ENCODE results near the gene BCL2L1. TPM values are rescaled to one million over a fixed set of nuclear protein-coding genes. Genes with fewer than 3 reads are reported as not detected.

BCL2L1 gene
- total and polyA plus RNA-seq, 4 experiments from 2014 or later, result 20.3 to 26.1 (median 21.8) TPM

DNA sequence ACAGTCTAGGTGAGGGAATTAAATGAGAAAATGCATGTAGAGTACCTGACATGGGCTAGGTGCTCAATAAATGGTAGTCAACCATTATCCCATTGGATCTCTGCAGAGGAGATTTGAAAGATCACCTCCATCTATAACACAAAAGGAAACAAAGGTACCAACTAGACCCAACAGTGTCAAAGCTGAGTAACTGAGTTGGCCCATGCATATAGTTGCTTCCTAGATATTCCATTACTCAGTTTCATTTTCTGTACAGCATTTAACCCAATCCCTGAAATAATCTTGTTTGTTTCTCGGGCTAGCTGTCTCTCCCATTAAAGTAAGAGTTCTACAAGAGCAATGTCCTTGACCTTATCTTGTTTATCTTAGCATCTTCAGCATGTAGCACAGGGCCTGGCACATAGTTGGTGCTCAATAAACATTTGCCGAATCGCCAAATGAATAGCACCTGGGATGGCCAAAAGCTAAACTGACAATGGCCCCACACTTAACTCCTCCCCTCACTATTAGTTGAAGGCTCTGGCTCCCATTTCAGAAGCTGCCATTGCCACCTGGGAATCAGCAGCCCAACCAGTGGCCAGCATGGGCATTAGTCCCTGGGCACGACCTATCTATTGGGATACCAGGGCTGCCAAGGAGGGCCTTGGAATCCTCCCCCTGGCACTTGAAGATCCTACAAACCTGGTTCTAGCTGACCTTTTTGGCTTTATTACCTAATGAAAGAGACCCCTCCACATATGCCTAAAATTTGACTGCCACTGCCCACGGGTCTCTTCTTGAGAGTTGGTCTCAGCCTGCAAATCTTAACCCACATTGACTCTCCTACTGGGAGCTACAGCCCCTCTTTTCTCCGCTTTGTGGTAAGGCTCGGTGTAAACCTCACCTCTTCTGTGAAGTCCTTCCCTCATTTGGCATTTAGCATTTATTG, 22.6 kb downstream of the BCL2L1 start:
- H3K36me3 ChIP-seq (ENCODE audit: insufficient read depth, low read length), result no peaks in the 10 kb centered on the region
- no peaks in the 10 kb centered on the region for H3K9me3 ChIP-seq (ENCODE audit: control insufficient read depth in 1 of 2, low read length in 2 of 2)
- H3K4me3 ChIP-seq (ENCODE audit: low read length in 2 of 2), result no peak overlapping the region
- DNase-seq, result no peak
- Mint-ChIP-seq H3K27me3 (no peaks in the 10 kb centered on the region), H3K4me3 (peak overlapping the region in 1 of 8 donors; percentile 63), H3K27ac (peak overlapping the region; percentile 42 to 81 (median 76)), H3K4me1 (peaks cover 41 to 65% (median 47%) of the 10 kb centered on the region in 4 donors), H3K9me3 (no peaks in the 10 kb centered on the region), H3K36me3 (peaks cover 32 to 34% of the 10 kb centered on the region in 2 donors)
- intact Hi-C loops (cut with micrococcal nuclease), result no loop called here
- ChIA-PET POLR2A (ENCODE audit: partially characterized antibody) (interaction anchor here (0.7 to 2.3 kb wide), 5 partner anchors 11 to 127 kb away, joined by 3 to 10 read pairs (median 6); partner anchors contain the start of gene BCL2L1), CTCF (ENCODE audit: partially characterized antibody) (interaction anchor here (0.9 to 3.6 kb wide), 6 partner anchors 22 to 87 kb away, joined by 3 to 23 read pairs (median 4); partner anchors contain the start of gene BCL2L1)
- H3K27me3 ChIP-seq (ENCODE audit: insufficient read depth, low read length), result no peaks in the 10 kb centered on the region
- peaks cover 48% of the 10 kb centered on the region for H3K4me1 ChIP-seq (ENCODE audit: insufficient read depth, low read length)
- H3K27ac ChIP-seq (ENCODE audit: low read depth, low read length), result peak overlapping the region; percentile 8

DNA sequence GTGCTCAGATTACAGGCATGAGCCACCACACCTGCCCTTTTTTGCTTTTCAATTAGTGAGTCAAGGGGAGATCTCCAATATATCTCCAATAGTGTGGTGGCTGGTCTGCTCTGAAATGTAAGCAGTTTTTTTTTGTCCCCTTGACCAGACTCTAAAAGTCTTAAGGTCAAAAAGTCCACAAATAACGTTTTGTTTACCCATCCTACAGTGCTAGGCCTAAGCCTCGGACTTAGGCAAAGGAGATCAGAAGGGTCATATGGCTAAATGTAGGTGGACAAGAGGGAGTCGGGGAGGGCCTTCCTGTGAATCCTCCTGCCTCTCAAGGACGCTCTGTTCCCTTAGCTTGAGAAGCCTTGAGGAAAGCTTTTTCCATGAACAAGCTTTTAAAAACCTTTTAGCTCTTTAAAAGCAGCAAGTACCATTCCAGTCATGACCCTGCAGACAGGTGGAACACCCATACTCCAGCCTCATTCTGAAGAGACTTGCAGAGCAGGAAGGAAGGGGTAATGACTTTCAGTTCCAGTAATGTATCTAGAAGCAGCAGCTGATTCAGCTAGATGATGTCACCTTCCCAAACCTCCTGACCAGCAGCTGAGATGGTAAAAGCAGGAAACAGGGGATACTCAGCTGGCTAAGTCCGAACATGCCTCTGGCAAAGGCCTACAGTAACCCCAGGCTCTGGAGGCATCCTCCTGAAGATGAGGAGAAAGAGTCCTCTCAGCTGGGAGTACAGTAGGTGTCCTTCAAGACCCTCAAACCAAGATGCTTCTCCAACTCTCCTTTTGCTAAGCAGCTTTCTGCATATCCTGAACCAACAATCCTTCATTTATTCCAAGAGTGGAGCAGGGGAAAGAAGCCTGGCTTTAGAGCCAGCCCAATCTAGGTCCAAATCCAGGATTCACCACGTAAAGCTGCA, 23.6 kb downstream of the BCL2L1 start:
- no peaks in the 10 kb centered on the region for H3K27me3 ChIP-seq (ENCODE audit: insufficient read depth, low read length)
- H3K36me3 ChIP-seq (ENCODE audit: insufficient read depth, low read length), result no peaks in the 10 kb centered on the region
- H3K36me3 Mint-ChIP-seq, result peaks cover 23 to 29% of the 10 kb centered on the region in 2 donors

DNA sequence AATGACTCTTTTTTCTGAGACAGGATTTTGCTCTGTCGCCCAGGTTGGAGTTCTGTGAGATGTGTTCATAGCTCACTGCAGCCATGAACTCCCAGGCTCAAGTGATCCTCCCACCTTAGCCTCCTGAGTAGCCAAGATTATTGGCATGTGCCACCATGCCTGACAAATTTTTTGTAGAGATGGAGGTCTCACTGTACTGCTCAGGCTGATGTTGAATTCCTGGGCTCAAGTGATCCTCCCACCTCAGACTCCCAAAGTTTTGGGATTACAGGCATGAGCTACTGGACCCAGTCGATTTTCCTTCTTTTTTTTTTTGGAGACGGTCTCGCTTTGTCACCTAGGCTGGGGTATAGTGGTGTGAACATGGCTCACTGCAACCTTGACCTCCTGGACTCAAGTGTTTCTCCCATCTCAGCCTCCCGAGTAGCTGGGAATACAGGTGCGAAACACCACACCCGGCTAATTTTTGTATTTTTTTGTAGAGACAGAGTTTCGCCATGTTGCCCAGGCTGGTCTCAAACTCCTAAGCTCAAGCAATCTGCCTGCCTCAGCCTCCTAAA, 24.3 kb downstream of the BCL2L1 start:
- no peaks in the 10 kb centered on the region for H3K9me3 ChIP-seq (ENCODE audit: control insufficient read depth in 1 of 2, low read length in 2 of 2)
- H3K36me3 ChIP-seq (ENCODE audit: insufficient read depth, low read length), result peaks cover 3% of the 10 kb centered on the region
- ChIA-PET POLR2A (ENCODE audit: partially characterized antibody) (interaction anchor here (1.1 to 2.3 kb wide), 4 partner anchors 13 to 25 kb away, joined by 5 to 10 read pairs (median 6); partner anchors contain the start of gene BCL2L1), CTCF (ENCODE audit: partially characterized antibody) (interaction anchor here (1.1 to 3.6 kb wide), 4 partner anchors 22 to 37 kb away, joined by 3 to 23 read pairs (median 8); no protein-coding TSS in a partner anchor)
- intact Hi-C loops (cut with micrococcal nuclease), result no loop called here
- H3K4me3 ChIP-seq (ENCODE audit: low read length in 2 of 2), result no peak overlapping the region
- Mint-ChIP-seq H3K9me3 (no peaks in the 10 kb centered on the region), H3K27ac (peak overlapping the region in 5 of 7 donors; percentile 40 to 84 (median 76)), H3K4me3 (no peak overlapping the region), H3K36me3 (peaks cover 23 to 32% of the 10 kb centered on the region in 2 donors), H3K4me1 (peaks cover 44 to 75% (median 55%) of the 10 kb centered on the region in 4 donors), H3K27me3 (no peaks in the 10 kb centered on the region)
- no peak overlapping the region for H3K27ac ChIP-seq (ENCODE audit: low read depth, low read length)
- no peak for DNase-seq
- H3K4me1 ChIP-seq (ENCODE audit: insufficient read depth, low read length), result peaks cover 64% of the 10 kb centered on the region
- H3K27me3 ChIP-seq (ENCODE audit: insufficient read depth, low read length), result no peaks in the 10 kb centered on the region

More for the DNA sequence above, 23.6 kb downstream of the BCL2L1 start:
- no peaks in the 10 kb centered on the region for H3K9me3 ChIP-seq (ENCODE audit: control insufficient read depth in 1 of 2, low read length in 2 of 2)
- Mint-ChIP-seq H3K27me3 (no peaks in the 10 kb centered on the region), H3K4me3 (peak overlapping the region in 4 of 8 donors; percentile 11 to 71 (median 38)), H3K9me3 (no peaks in the 10 kb centered on the region), H3K4me1 (peaks cover 42 to 68% (median 53%) of the 10 kb centered on the region in 4 donors), H3K27ac (peak overlapping the region; percentile 66 to 84 (median 81))
- H3K4me1 ChIP-seq (ENCODE audit: insufficient read depth, low read length), result peaks cover 58% of the 10 kb centered on the region
- no peak for DNase-seq
- H3K27ac ChIP-seq (ENCODE audit: low read depth, low read length), result peak overlapping the region; percentile 6
- no peak overlapping the region for H3K4me3 ChIP-seq (ENCODE audit: low read length in 2 of 2)
- intact Hi-C loops (cut with micrococcal nuclease), result no loop called here
- ChIA-PET POLR2A (ENCODE audit: partially characterized antibody) (interaction anchor here (1.1 to 2.3 kb wide), 4 partner anchors 12 to 25 kb away, joined by 5 to 10 read pairs (median 6); partner anchors contain the start of gene BCL2L1), CTCF (ENCODE audit: partially characterized antibody) (interaction anchor here (0.9 to 3.6 kb wide), 6 partner anchors 23 to 86 kb away, joined by 3 to 23 read pairs (median 4); partner anchors contain the start of gene BCL2L1)

DNA sequence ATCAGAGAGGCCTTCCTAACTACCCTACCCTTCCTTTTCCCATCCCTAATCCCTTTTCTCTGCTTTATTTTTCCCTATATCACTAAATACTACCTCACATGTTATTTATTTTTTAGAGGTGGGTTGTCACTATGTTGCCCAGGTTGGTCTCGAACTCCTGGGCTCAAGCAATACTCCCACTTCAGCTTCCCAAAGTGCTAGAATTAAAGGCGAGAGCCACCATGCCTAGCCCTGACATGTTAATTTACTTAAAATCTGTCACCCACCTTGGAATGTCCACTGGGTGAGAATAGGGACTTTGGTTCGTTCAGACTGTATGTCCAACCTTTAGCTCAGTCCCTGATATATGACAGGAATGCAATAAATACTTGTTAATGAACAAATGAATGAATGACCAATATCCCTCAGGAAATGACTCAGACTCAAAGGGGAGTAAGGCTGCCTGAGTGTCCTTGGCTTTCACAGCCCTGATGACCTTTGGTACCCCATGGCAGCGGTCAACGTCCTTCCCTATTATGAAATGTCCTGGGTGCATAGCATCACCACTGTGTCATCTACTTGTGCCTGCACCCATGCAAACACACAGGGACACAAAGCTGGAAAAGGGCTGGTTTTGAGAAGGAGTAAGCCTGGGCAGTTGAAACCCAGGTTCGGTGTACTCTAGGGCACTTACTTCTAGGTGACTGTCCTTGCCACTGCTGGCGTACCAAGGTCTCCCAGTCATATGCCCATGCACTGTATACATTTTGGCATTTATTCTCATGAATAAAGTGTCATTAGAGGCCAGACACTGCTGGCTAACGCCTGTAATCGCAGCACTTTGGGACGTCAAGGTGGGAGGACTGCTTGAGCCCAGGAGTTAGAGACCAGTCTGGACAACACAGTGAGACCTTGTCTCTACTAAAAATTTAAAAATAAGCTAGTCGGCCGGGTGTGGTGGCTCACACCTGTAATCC, 26.5 kb downstream of the BCL2L1 start:
- Mint-ChIP-seq H3K36me3 (peaks cover 22 to 31% of the 10 kb centered on the region in 2 donors), H3K9me3 (no peaks in the 10 kb centered on the region), H3K4me3 (no peak overlapping the region), H3K27ac (peak overlapping the region; percentile 10 to 85 (median 70)), H3K27me3 (no peaks in the 10 kb centered on the region), H3K4me1 (peaks cover 45 to 80% (median 61%) of the 10 kb centered on the region in 4 donors)
- peaks cover 68% of the 10 kb centered on the region for H3K4me1 ChIP-seq (ENCODE audit: insufficient read depth, low read length)
- ChIA-PET POLR2A (ENCODE audit: partially characterized antibody) (interaction anchor here (0.9 to 1.7 kb wide), 2 partner anchors 20 to 26 kb away, joined by 3 to 5 read pairs; partner anchors contain the start of gene BCL2L1), CTCF (ENCODE audit: partially characterized antibody) (interaction anchor here (0.7 to 2.8 kb wide), 5 partner anchors 13 to 36 kb away, joined by 3 to 15 read pairs (median 3); no protein-coding TSS in a partner anchor)
- H3K9me3 ChIP-seq (ENCODE audit: control insufficient read depth in 1 of 2, low read length in 2 of 2), result no peaks in the 10 kb centered on the region
- H3K27me3 ChIP-seq (ENCODE audit: insufficient read depth, low read length), result no peaks in the 10 kb centered on the region
- DNase-seq, result no peak
- H3K27ac ChIP-seq (ENCODE audit: low read depth, low read length), result no peak overlapping the region
- H3K36me3 ChIP-seq (ENCODE audit: insufficient read depth, low read length), result peaks cover 3% of the 10 kb centered on the region
- intact Hi-C loops (cut with micrococcal nuclease), result no loop called here
- H3K4me3 ChIP-seq (ENCODE audit: low read length in 2 of 2), result no peak overlapping the region

DNA sequence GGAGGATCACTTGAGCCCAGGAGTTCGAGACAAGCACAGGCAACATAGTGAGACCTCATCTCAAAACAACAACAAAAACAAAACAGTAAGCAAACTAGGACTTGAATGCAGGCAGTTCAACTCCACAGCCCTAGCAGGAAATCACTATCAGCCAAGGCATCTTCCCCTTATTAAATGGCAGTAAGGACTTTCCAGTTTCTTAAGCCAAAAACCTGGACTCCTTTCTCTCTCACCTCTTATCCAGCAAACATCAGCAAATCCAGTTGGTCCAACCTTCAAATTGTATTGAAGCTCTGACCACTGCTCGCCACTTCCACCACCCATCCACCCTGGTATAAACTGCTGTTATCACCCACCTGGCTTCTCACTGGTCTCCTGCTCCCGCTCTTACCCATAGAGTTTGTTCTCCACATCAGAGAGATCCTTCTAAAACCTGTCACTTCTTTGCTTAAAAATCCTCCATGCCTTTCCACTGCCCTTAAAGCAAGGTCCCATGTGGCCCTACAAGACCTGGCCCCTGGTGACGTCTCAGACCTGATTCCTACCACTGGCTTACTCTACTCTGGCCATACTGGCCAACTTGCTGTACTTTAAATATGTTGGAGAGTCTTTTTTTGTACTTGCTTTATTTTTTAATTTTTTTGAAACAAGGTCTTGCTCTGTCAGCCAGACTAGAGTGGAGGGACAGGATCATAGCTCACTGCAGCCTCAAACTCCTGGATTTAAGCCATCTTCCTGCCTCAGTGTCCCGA, 27.6 kb downstream of the BCL2L1 start:
- no peaks in the 10 kb centered on the region for H3K27me3 ChIP-seq (ENCODE audit: insufficient read depth, low read length)
- peak overlapping the region in 2 of 8 donors; percentile 9 to 35 for H3K4me3 Mint-ChIP-seq
- intact Hi-C loops (cut with micrococcal nuclease), result no loop called here

More for the DNA sequence above, 27.6 kb downstream of the BCL2L1 start:
- Histone ChIP-seq H3K36me3 (ENCODE audit: insufficient read depth, low read length) (peaks cover 7% of the 10 kb centered on the region), H3K4me1 (ENCODE audit: insufficient read depth, low read length) (peaks cover 68% of the 10 kb centered on the region), H3K27ac (ENCODE audit: low read depth, low read length) (peak overlapping the region; percentile 11), H3K4me3 (ENCODE audit: low read length in 2 of 2) (no peak overlapping the region), H3K9me3 (ENCODE audit: control insufficient read depth in 1 of 2, low read length in 2 of 2) (no peaks in the 10 kb centered on the region)
- DNase-seq, result no peak
- ChIA-PET POLR2A (ENCODE audit: partially characterized antibody) (no interaction called here), CTCF (ENCODE audit: partially characterized antibody) (interaction anchor here (2.8 kb wide), 1 partner anchor 29 kb away, joined by 15 read pairs; no protein-coding TSS in a partner anchor)
- H3K36me3 Mint-ChIP-seq, result peaks cover 22 to 27% of the 10 kb centered on the region in 2 donors
- peaks cover 42 to 79% (median 58%) of the 10 kb centered on the region in 4 donors for H3K4me1 Mint-ChIP-seq
- H3K9me3 Mint-ChIP-seq, result no peaks in the 10 kb centered on the region
- no peaks in the 10 kb centered on the region for H3K27me3 Mint-ChIP-seq
- H3K27ac Mint-ChIP-seq, result peak overlapping the region; percentile 7 to 87 (median 76)

Data from CD4-positive, alpha-beta memory T cell (primary cell).